ENCODE measurements around the gene SLC35F1.

- TF ChIP-seq CTCF (IDR thresholded peaks at IDR 0.05 in 2 of 3, conservative IDR thresholded peaks at IDR 0.05 in 1 of 3; ENCODE audit: control insufficient read depth in 2 of 3, extremely low read depth in 1 of 3, insufficient read depth in 1 of 3, low read depth in 3 of 3, low read length in 3 of 3) (no peak), STAT1 (conservative IDR thresholded peaks at IDR 0.05) (no peak), SUZ12 (IDR thresholded peaks at IDR 0.05; ENCODE audit: unreplicated experiment) (no peak)
Measured at GRCh38 chr6:117866561-117866960, 40.5 kb upstream of the SLC35F1 start.
